H9 (cell line): Measurements from ENCODE around the gene OOSP4B. TPM values are rescaled to one million over a fixed set of nuclear protein-coding genes. Genes with fewer than 3 reads are reported as not detected.
A peak's percentile ranks its signal among the peaks of the same experiment; 100 is the strongest.

Experiments used
- DNase-seq: peaks from one replicate; pipeline ENCODE4 v3.0.0-alpha.2; 2017
- H2AFZ ChIP-seq: one replicate; pipeline ENCODE4 v1.6.1; 2013; ENCODE audit warnings: mild to moderate bottlenecking, low read length, control low read depth, moderate library complexity
- H2AK5ac ChIP-seq: 2 replicates; pipeline ENCODE4 v1.6.1; 2013; ENCODE audit warnings: low read length, control low read depth, mixed read lengths; ENCODE audit not compliant: insufficient read length
- H2BK120ac ChIP-seq: one replicate; pipeline ENCODE4 v1.6.1; 2013; ENCODE audit warnings: low read depth, mild to moderate bottlenecking, low read length, control low read depth, inconsistent platforms; ENCODE audit not compliant: poor library complexity, severe bottlenecking
- H2BK12ac ChIP-seq: 2 replicates; pipeline ENCODE4 v1.6.1; 2013; ENCODE audit warnings: low read length, control low read depth, mixed read lengths, low read depth; ENCODE audit not compliant: insufficient read length
- H2BK15ac ChIP-seq: 2 replicates; pipeline ENCODE4 v1.6.1; 2013; ENCODE audit warnings: low read depth, low read length, control low read depth
- H2BK20ac ChIP-seq: one replicate; pipeline ENCODE4 v1.6.1; 2013; ENCODE audit warnings: low read depth, mild to moderate bottlenecking, low read length, control low read depth, inconsistent platforms; ENCODE audit not compliant: poor library complexity, severe bottlenecking
- H2BK5ac ChIP-seq: 2 replicates; pipeline ENCODE4 v1.6.1; 2013; ENCODE audit warnings: low read length, control low read depth, mixed read lengths; ENCODE audit not compliant: insufficient read length
- H3K14ac ChIP-seq: 2 replicates; pipeline ENCODE4 v1.6.1; 2013; ENCODE audit warnings: low read length, control low read depth; ENCODE audit not compliant: insufficient read depth
- H3K18ac ChIP-seq: 2 replicates; pipeline ENCODE4 v1.6.1; 2013; ENCODE audit warnings: low read depth, mild to moderate bottlenecking, mixed read lengths, low read length, control low read depth; ENCODE audit not compliant: insufficient read length
- H3K23ac ChIP-seq: 2 replicates; pipeline ENCODE4 v1.6.1; 2013; ENCODE audit warnings: low read length, control low read depth, mixed read lengths, low read depth; ENCODE audit not compliant: insufficient read length
- H3K23me2 ChIP-seq: 2 replicates; pipeline ENCODE4 v1.6.1; 2013; ENCODE audit warnings: low read depth, mild to moderate bottlenecking, mixed read lengths, low read length, control low read depth; ENCODE audit not compliant: insufficient read length, poor library complexity, severe bottlenecking
- H3K27ac ChIP-seq: 2 replicates; pipeline ENCODE4 v1.5.1; 2013; ENCODE audit warnings: low read length, control low read depth, mixed read lengths, low read depth; ENCODE audit not compliant: insufficient read length
- H3K27me3 ChIP-seq: 2 replicates; pipeline ENCODE4 v1.6.1; 2013; ENCODE audit warnings: low read length, control low read depth, inconsistent platforms; ENCODE audit not compliant: insufficient read depth
- H3K4ac ChIP-seq: 2 replicates; pipeline ENCODE4 v1.6.1; 2013; ENCODE audit warnings: low read depth, mild to moderate bottlenecking, control low read depth, inconsistent platforms, low read length, moderate library complexity
- H3K4me1 ChIP-seq: 2 replicates; pipeline ENCODE4 v1.6.1; 2013; ENCODE audit warnings: low read length, control low read depth, inconsistent platforms; ENCODE audit not compliant: insufficient read depth
- H3K4me2 ChIP-seq: 2 replicates; pipeline ENCODE4 v1.6.1; 2013; ENCODE audit warnings: low read length, control low read depth, mixed read lengths; ENCODE audit not compliant: insufficient read length, insufficient read depth
- H3K56ac ChIP-seq: 2 replicates; pipeline ENCODE4 v1.6.1; 2013; ENCODE audit warnings: low read depth, mild to moderate bottlenecking, mixed read lengths, low read length, control low read depth; ENCODE audit not compliant: insufficient read length
- H3K79me1 ChIP-seq: 2 replicates; pipeline ENCODE4 v1.6.1; 2013; ENCODE audit warnings: low read depth, mild to moderate bottlenecking, moderate library complexity, low read length, control low read depth, inconsistent platforms; ENCODE audit not compliant: insufficient read depth, poor library complexity, severe bottlenecking
- H3K79me2 ChIP-seq: 2 replicates; pipeline ENCODE4 v1.6.1; 2013; ENCODE audit warnings: low read length, control low read depth, inconsistent platforms; ENCODE audit not compliant: insufficient read depth
- H3K9ac ChIP-seq: 2 replicates; pipeline ENCODE4 v1.6.1; 2013; ENCODE audit warnings: low read length, control low read depth, mixed read lengths; ENCODE audit not compliant: insufficient read length; ENCODE audit errors: extremely low read depth
- H3K9me3 ChIP-seq: one replicate; pipeline ENCODE4 v1.6.1; 2013; ENCODE audit warnings: low read depth, low read length, inconsistent platforms; ENCODE audit not compliant: control insufficient read depth
- H3T11ph ChIP-seq: one replicate; pipeline ENCODE4 v1.6.1; 2013; ENCODE audit warnings: mild to moderate bottlenecking, low read length, control low read depth, inconsistent platforms
- H4K20me1 ChIP-seq: one replicate; pipeline ENCODE4 v1.6.1; 2013; ENCODE audit not compliant: control insufficient read depth, insufficient read length, insufficient read depth
- H4K5ac ChIP-seq: 2 replicates; pipeline ENCODE4 v1.6.1; 2013; ENCODE audit warnings: low read depth, mild to moderate bottlenecking, mixed read lengths, low read length, control low read depth; ENCODE audit not compliant: insufficient read length
- H4K8ac ChIP-seq: replicated peaks from 2 replicates; pipeline ENCODE4 v1.6.1; 2013; ENCODE audit warnings: low read length, control low read depth, mixed read lengths, low read depth; ENCODE audit not compliant: insufficient read length
- H4K91ac ChIP-seq: 2 replicates; pipeline ENCODE4 v1.6.1; 2013; ENCODE audit warnings: low read depth, mild to moderate bottlenecking, moderate library complexity, mixed read lengths, low read length, control low read depth; ENCODE audit not compliant: insufficient read length
- H3K27ac Mint-ChIP-seq, 3 experiments: 2 replicates in 2 of 3; 3 replicates in 1 of 3; pipeline ENCODE4 v1.8.0; 2020 to 2021; ENCODE audit warnings: mixed read lengths in 3 of 3, mild to moderate bottlenecking in 1 of 3, moderate library complexity in 1 of 3
- H3K27me3 Mint-ChIP-seq: 2 replicates; pipeline ENCODE4 v1.8.0; 2021; ENCODE audit warnings: low read depth, mild to moderate bottlenecking, moderate library complexity, mixed read lengths
- H3K36me3 Mint-ChIP-seq, 3 experiments: 2 replicates in 2 of 3; 3 replicates in 1 of 3; pipeline ENCODE4 v1.8.0; 2020 to 2021; ENCODE audit warnings: low read depth in 3 of 3, mixed read lengths in 3 of 3; ENCODE audit not compliant: insufficient read depth in 1 of 3
- H3K4me1 Mint-ChIP-seq, 2 experiments: 2 replicates each; pipeline ENCODE4 v1.8.0; 2020; ENCODE audit warnings: mixed read lengths in 2 of 2
- H3K4me3 Mint-ChIP-seq, 2 experiments: 2 replicates in 1 of 2; 3 replicates in 1 of 2; pipeline ENCODE4 v1.8.0; 2020 to 2021; ENCODE audit warnings: mild to moderate bottlenecking in 2 of 2, mixed read lengths in 2 of 2, moderate library complexity in 1 of 2
- H3K9me3 Mint-ChIP-seq, 2 experiments: 2 replicates in 1 of 2; 3 replicates in 1 of 2; pipeline ENCODE4 v1.8.0; 2020; ENCODE audit warnings: mild to moderate bottlenecking in 2 of 2, mixed read lengths in 2 of 2, moderate library complexity in 1 of 2
- CTCF ChIP-seq: fragments of 200-600 bp; sonication (generic); conservative IDR thresholded peaks from 3 replicates; pipeline ENCODE4 v1.8.0; 2021; ENCODE audit warnings: antibody characterized with exemption, mild to moderate bottlenecking
- WGBS: extraction: QIAGEN DNeasy Blood & Tissue Kit; methylation state at CpG from one replicate; pipeline ENCODE4 v1.1.7; 2013; ENCODE audit warnings: missing lambda C conversion rate, low lambda C conversion rate, mixed read lengths; ENCODE audit not compliant: insufficient read length; ENCODE audit errors: extremely low coverage; 5-methylcytosine and 5-hydroxymethylcytosine counted together
- total RNA-seq: library from RNA; stranded (reverse); gene quantifications from 2 replicates; pipeline ENCODE4 v1.2.1, GENCODE V29; 2021

Gene OOSP4B
- total RNA-seq, 1 experiment from 2014 or later = not detected

- no peak overlapping the region for H4K91ac ChIP-seq
- DNase-seq = no peak
- H4K5ac ChIP-seq = no peak overlapping the region
- H3K56ac ChIP-seq = no peak overlapping the region
- no CpG with 5 or more reads among the region's 2 CpGs for WGBS
- Mint-ChIP-seq H3K4me3 (no peak overlapping the region), H3K4me1 (peaks cover 5% of the 10 kb centered on the region in 2 experiments; a peak in 3 of 4 replicates), H3K36me3 (no peaks in the 10 kb centered on the region), H3K27me3 (no peaks in the 10 kb centered on the region; the same call in 1 of the 2 replicates), H3K27ac (peak overlapping the region in 1 of 3 experiments; percentile 11; a peak in 1 of 7 replicates), H3K9me3 (no peaks in the 10 kb centered on the region)
- no peak overlapping the region for H3K18ac ChIP-seq
- no peak overlapping the region for H4K8ac ChIP-seq
- no peaks in the 10 kb centered on the region for H3K4me1 ChIP-seq
- H3K79me1 ChIP-seq = no peaks in the 10 kb centered on the region
- TF ChIP-seq CTCF = no peak
- no peaks in the 10 kb centered on the region for H3K9me3 ChIP-seq
- no peak overlapping the region for H3T11ph ChIP-seq
- H3K9ac ChIP-seq = no peak overlapping the region
- H3K23me2 ChIP-seq = no peaks in the 10 kb centered on the region
- H3K4me2 ChIP-seq = no peak overlapping the region
- H2BK5ac ChIP-seq = no peak overlapping the region
- H3K4ac ChIP-seq = no peak overlapping the region
- H2BK20ac ChIP-seq = no peak overlapping the region
- H3K23ac ChIP-seq = no peak overlapping the region
- no peak overlapping the region for H3K14ac ChIP-seq
- H3K27ac ChIP-seq = no peak overlapping the region
- H3K27me3 ChIP-seq = no peaks in the 10 kb centered on the region
- H2AFZ ChIP-seq = no peak overlapping the region
- H2BK12ac ChIP-seq = no peak overlapping the region
- no peaks in the 10 kb centered on the region for H3K79me2 ChIP-seq
- no peak overlapping the region for H2BK15ac ChIP-seq
- H4K20me1 ChIP-seq = no peaks in the 10 kb centered on the region
- H2BK120ac ChIP-seq = no peak overlapping the region
- H2AK5ac ChIP-seq = no peak overlapping the region
Measured at GRCh38 chr11:60003729-60004128, 13.3 kb upstream of the OOSP4B start.
